ENCODE results near the gene RUFY1.
"Not testable (repeated sequence)": the region's sequence is repeated elsewhere in the genome, so short reads cannot be mapped to it uniquely, and the experiment has no call there.

DNA sequence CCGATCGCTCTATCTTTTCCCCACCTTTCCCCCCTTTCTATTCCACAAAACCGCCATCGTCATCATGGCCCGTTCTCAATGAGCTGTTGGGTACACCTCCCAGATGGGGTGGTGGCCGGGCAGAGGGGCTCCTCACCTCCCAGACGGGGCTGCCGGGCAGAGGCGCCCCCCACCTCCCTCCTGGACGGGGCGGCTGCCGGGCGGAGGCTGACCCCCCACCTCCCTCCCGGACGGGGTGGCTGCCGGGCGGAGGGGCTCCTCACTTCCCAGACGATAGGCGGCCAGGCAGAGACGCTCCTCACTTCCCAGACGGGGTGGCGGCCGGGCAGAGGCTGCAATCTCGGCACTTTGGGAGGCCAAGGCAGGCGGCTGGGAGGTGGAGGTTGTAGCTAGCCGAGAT lies 99.9 kb downstream of the RUFY1 start:
- not testable (repeated sequence) for TF ChIP-seq CTCF, POLR2A (IDR thresholded peaks at IDR 0.05)
